Measurements from ENCODE around the gene KAT2B.

The KAT2B gene

GRCh38 chr3:20143519-20143918, 103.3 kb downstream of the KAT2B start:
- Histone ChIP-seq H3K4me3 (ENCODE audit: low read length) (no peak overlapping the region), H3K27me3 (ENCODE audit: control insufficient read depth, insufficient read depth, low read length) (no peaks in the 10 kb centered on the region), H3K4me1 (ENCODE audit: control insufficient read depth, insufficient read depth, low read length) (no peaks in the 10 kb centered on the region), H3K36me3 (ENCODE audit: control insufficient read depth, insufficient read depth, low read length) (no peaks in the 10 kb centered on the region), H3K9me3 (ENCODE audit: control insufficient read depth, low read length) (no peaks in the 10 kb centered on the region), H3K9ac (ENCODE audit: low read length) (no peak overlapping the region)

GRCh38 chr3:20145874-20146273, 105.6 kb downstream of the KAT2B start:
- Histone ChIP-seq H3K4me3 (ENCODE audit: low read length) (no peak overlapping the region), H3K9ac (ENCODE audit: low read length) (no peak overlapping the region), H3K36me3 (ENCODE audit: control insufficient read depth, insufficient read depth, low read length) (no peaks in the 10 kb centered on the region), H3K9me3 (ENCODE audit: control insufficient read depth, low read length) (no peaks in the 10 kb centered on the region), H3K27me3 (ENCODE audit: control insufficient read depth, insufficient read depth, low read length) (no peaks in the 10 kb centered on the region), H3K4me1 (ENCODE audit: control insufficient read depth, insufficient read depth, low read length) (no peaks in the 10 kb centered on the region)

DNA sequence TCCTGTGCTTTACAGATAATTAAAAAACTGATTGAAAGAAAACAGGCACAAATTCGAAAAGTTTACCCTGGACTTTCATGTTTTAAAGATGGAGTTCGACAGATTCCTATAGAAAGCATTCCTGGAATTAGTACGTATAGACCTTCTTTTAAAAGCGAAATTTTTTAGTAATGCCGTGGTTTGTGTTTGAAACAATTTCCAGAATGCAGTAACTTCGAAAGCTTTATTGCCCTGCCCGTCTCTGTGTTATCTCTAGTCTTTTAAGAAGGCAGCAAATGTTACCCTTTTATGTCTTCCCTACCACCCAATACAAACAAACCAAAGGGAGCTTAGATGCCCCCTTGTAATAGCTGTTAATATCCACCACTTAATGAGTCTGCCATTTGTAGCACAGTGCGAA, 106.1 kb downstream of the KAT2B start:
- Histone ChIP-seq H3K36me3 (ENCODE audit: control insufficient read depth, insufficient read depth, low read length) (no peaks in the 10 kb centered on the region), H3K4me1 (ENCODE audit: control insufficient read depth, insufficient read depth, low read length) (no peaks in the 10 kb centered on the region)

GRCh38 chr3:20147361-20147760, 107.1 kb downstream of the KAT2B start:
- Histone ChIP-seq H3K36me3 (ENCODE audit: control insufficient read depth, insufficient read depth, low read length) (no peaks in the 10 kb centered on the region), H3K9ac (ENCODE audit: low read length) (no peak overlapping the region)

More for the DNA sequence above, 106.1 kb downstream of the KAT2B start:
- Histone ChIP-seq H3K9ac (ENCODE audit: low read length) (no peak overlapping the region), H3K9me3 (ENCODE audit: control insufficient read depth, low read length) (no peaks in the 10 kb centered on the region), H3K27me3 (ENCODE audit: control insufficient read depth, insufficient read depth, low read length) (no peaks in the 10 kb centered on the region), H3K4me3 (ENCODE audit: low read length) (no peak overlapping the region)

GRCh38 chr3:20148466-20148865, 108.2 kb downstream of the KAT2B start:
- H3K4me1 ChIP-seq (ENCODE audit: control insufficient read depth, insufficient read depth, low read length): no peaks in the 10 kb centered on the region
- no peak overlapping the region for H3K9ac ChIP-seq (ENCODE audit: low read length)
- no peak overlapping the region for H3K4me3 ChIP-seq (ENCODE audit: low read length)
- H3K9me3 ChIP-seq (ENCODE audit: control insufficient read depth, low read length): no peaks in the 10 kb centered on the region
- H3K27me3 ChIP-seq (ENCODE audit: control insufficient read depth, insufficient read depth, low read length): no peaks in the 10 kb centered on the region
- H3K36me3 ChIP-seq (ENCODE audit: control insufficient read depth, insufficient read depth, low read length): no peaks in the 10 kb centered on the region

More at GRCh38 chr3:20147361-20147760, 107.1 kb downstream of the KAT2B start:
- Histone ChIP-seq H3K4me1 (ENCODE audit: control insufficient read depth, insufficient read depth, low read length) (no peaks in the 10 kb centered on the region), H3K4me3 (ENCODE audit: low read length) (no peak overlapping the region), H3K9me3 (ENCODE audit: control insufficient read depth, low read length) (no peaks in the 10 kb centered on the region), H3K27me3 (ENCODE audit: control insufficient read depth, insufficient read depth, low read length) (no peaks in the 10 kb centered on the region)

- no peak overlapping the region for H3K9ac ChIP-seq (ENCODE audit: low read length)
- H3K9me3 ChIP-seq (ENCODE audit: control insufficient read depth, low read length): no peaks in the 10 kb centered on the region
- H3K4me1 ChIP-seq (ENCODE audit: control insufficient read depth, insufficient read depth, low read length): no peaks in the 10 kb centered on the region
- H3K36me3 ChIP-seq (ENCODE audit: control insufficient read depth, insufficient read depth, low read length): no peaks in the 10 kb centered on the region
- no peak overlapping the region for H3K4me3 ChIP-seq (ENCODE audit: low read length)
- no peaks in the 10 kb centered on the region for H3K27me3 ChIP-seq (ENCODE audit: control insufficient read depth, insufficient read depth, low read length)
These were observed 113.8 kb downstream of the KAT2B start for GRCh38 chr3:20154078-20154477.

DNA sequence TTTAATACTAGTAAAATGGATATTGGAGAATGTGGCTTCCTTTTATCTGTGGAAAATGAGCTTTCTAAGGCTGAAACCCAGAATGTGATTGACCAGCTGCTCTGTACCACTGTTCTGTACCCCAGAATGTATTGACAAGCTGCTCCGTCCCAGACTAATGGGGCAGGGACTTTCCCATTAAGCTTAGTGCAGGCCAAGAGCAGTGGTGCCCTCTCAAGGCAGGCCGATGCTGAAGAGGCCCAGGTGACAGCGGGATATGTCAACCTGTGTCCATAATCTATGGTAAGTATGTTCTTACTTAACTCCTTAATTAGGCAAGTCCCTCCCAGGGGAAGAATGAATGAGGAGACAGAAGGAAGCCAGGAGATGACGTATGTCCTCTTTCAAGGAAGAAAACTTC, 114.7 kb downstream of the KAT2B start:
- H3K9me3 ChIP-seq (ENCODE audit: control insufficient read depth, low read length): no peaks in the 10 kb centered on the region
- no peak overlapping the region for H3K4me3 ChIP-seq (ENCODE audit: low read length)
- H3K36me3 ChIP-seq (ENCODE audit: control insufficient read depth, insufficient read depth, low read length): no peaks in the 10 kb centered on the region
- no peaks in the 10 kb centered on the region for H3K4me1 ChIP-seq (ENCODE audit: control insufficient read depth, insufficient read depth, low read length)
- no peak overlapping the region for H3K9ac ChIP-seq (ENCODE audit: low read length)
- no peaks in the 10 kb centered on the region for H3K27me3 ChIP-seq (ENCODE audit: control insufficient read depth, insufficient read depth, low read length)

DNA sequence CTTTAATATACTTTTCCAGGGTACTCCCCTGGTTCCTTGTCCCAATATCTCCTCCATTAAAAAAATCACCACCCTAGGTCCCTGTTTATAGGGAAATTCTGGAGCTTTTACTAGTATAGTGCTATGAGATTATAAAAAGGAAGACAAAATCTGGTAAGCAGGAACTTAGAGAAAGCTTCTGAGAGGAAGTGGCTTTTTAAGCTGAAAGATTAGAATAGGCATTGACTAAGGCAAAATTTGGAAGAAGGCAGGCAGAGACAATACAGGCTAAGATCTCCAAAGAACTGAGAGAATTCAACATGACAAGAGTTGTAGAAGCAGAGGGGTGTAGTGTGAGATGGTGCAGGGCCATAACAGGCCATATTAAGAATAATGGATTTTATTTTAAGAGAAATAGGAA, 120.0 kb downstream of the KAT2B start:
- Histone ChIP-seq H3K27me3 (ENCODE audit: control insufficient read depth, insufficient read depth, low read length) (no peaks in the 10 kb centered on the region), H3K4me3 (ENCODE audit: low read length) (no peak overlapping the region), H3K9me3 (ENCODE audit: control insufficient read depth, low read length) (no peaks in the 10 kb centered on the region), H3K36me3 (ENCODE audit: control insufficient read depth, insufficient read depth, low read length) (no peaks in the 10 kb centered on the region), H3K4me1 (ENCODE audit: control insufficient read depth, insufficient read depth, low read length) (no peaks in the 10 kb centered on the region), H3K9ac (ENCODE audit: low read length) (no peak overlapping the region)

DNA sequence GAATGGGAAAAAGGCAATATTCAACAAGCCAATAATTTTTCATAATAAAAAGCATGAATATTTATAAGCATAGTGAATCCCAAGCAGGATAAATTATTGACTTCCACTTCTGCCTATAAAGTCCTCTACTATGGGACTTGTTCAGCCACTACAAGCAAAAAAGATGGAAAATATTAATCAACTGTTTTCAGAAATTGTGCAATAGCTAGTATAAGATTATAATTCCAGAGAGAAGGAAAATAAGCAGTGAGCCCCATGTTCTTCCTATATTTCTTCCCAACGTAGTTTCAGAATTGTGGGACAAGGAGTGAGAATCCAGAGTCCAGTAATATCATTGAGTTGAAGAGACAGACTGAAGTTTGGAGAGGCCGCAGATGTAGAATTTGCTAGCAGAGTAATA, 121.5 kb downstream of the KAT2B start:
- H3K27me3 ChIP-seq (ENCODE audit: control insufficient read depth, insufficient read depth, low read length): no peaks in the 10 kb centered on the region
- no peaks in the 10 kb centered on the region for H3K36me3 ChIP-seq (ENCODE audit: control insufficient read depth, insufficient read depth, low read length)
- no peaks in the 10 kb centered on the region for H3K4me1 ChIP-seq (ENCODE audit: control insufficient read depth, insufficient read depth, low read length)
- no peak overlapping the region for H3K4me3 ChIP-seq (ENCODE audit: low read length)
- H3K9ac ChIP-seq (ENCODE audit: low read length): no peak overlapping the region
- no peaks in the 10 kb centered on the region for H3K9me3 ChIP-seq (ENCODE audit: control insufficient read depth, low read length)

GRCh38 chr3:20173844-20174410, 133.7 kb downstream of the KAT2B start:
- Histone ChIP-seq H3K4me3 (ENCODE audit: low read length) (no peak overlapping the region), H3K9ac (ENCODE audit: low read length) (no peak overlapping the region), H3K9me3 (ENCODE audit: control insufficient read depth, low read length) (no peaks in the 10 kb centered on the region), H3K4me1 (ENCODE audit: control insufficient read depth, insufficient read depth, low read length) (no peaks in the 10 kb centered on the region), H3K36me3 (ENCODE audit: control insufficient read depth, insufficient read depth, low read length) (no peaks in the 10 kb centered on the region), H3K27me3 (ENCODE audit: control insufficient read depth, insufficient read depth, low read length) (no peaks in the 10 kb centered on the region)

DNA sequence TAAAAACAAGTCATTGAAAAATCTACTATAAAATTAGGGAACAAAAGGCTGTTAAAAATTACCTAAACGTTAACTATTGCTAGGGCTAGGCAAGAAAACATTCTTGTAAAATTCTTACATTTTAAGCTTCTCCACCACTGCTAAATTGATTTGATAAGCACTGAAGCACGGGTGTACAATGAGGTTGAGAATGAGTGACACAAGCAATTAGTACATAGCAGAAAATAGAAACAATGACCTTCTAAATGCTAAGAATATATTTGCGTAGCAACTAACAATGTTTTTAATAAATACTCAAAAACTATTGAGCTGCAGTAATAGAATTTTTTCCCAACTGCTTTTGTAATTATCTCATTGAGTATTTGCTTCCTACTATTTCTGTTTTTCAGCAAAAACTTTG, 141.0 kb downstream of the KAT2B start:
- H3K4me1 ChIP-seq (ENCODE audit: control insufficient read depth, insufficient read depth, low read length): no peaks in the 10 kb centered on the region

GRCh38 chr3:20182206-20182605, 142.0 kb downstream of the KAT2B start:
- Histone ChIP-seq H3K9ac (ENCODE audit: low read length) (no peak overlapping the region), H3K4me1 (ENCODE audit: control insufficient read depth, insufficient read depth, low read length) (peaks cover 3% of the 10 kb centered on the region), H3K36me3 (ENCODE audit: control insufficient read depth, insufficient read depth, low read length) (no peaks in the 10 kb centered on the region), H3K4me3 (ENCODE audit: low read length) (no peak overlapping the region), H3K9me3 (ENCODE audit: control insufficient read depth, low read length) (no peaks in the 10 kb centered on the region), H3K27me3 (ENCODE audit: control insufficient read depth, insufficient read depth, low read length) (no peaks in the 10 kb centered on the region)

More for the DNA sequence above, 141.0 kb downstream of the KAT2B start:
- Histone ChIP-seq H3K36me3 (ENCODE audit: control insufficient read depth, insufficient read depth, low read length) (no peaks in the 10 kb centered on the region), H3K9me3 (ENCODE audit: control insufficient read depth, low read length) (no peaks in the 10 kb centered on the region), H3K4me3 (ENCODE audit: low read length) (no peak overlapping the region), H3K27me3 (ENCODE audit: control insufficient read depth, insufficient read depth, low read length) (no peaks in the 10 kb centered on the region), H3K9ac (ENCODE audit: low read length) (no peak overlapping the region)

- Histone ChIP-seq H3K4me1 (ENCODE audit: control insufficient read depth, insufficient read depth, low read length) (peaks cover 5% of the 10 kb centered on the region), H3K9ac (ENCODE audit: low read length) (peak overlapping the region; percentile 88), H3K4me3 (ENCODE audit: low read length) (peak overlapping the region; percentile 56), H3K36me3 (ENCODE audit: control insufficient read depth, insufficient read depth, low read length) (no peaks in the 10 kb centered on the region), H3K9me3 (ENCODE audit: control insufficient read depth, low read length) (no peaks in the 10 kb centered on the region), H3K27me3 (ENCODE audit: control insufficient read depth, insufficient read depth, low read length) (no peaks in the 10 kb centered on the region)
These were observed 145.1 kb downstream of the KAT2B start for GRCh38 chr3:20185331-20185678.
